GM21390 (cell line): ENCODE results near the gene UTS2B.

Experiments used
- ATAC-seq: cut with Tn5 transposase; IDR thresholded peaks from one replicate; pipeline ENCODE4 v1.9.1; 2021; ENCODE audit not compliant: unreplicated experiment

The UTS2B gene

DNA sequence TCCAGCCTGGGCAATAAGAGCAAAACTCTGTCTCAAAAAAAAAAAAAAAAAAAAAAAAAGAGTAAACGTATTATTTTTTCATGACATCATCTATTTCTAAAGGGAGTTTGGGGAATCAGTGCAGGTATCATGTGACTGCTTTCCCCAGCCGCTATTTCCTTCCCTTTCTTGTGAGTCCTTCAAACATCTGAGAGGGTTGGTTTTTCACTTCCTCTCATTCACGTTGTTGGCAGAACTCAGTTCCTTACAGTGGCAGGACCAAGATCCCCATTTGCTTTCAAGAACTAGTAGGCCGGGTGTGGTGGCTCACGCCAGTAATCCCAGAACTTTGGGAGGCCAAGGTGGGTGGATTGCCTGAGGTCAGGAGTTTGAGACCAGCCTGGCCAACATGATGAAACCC is 84.3 kb downstream of the UTS2B start:
- ATAC-seq, result peak; percentile 80

DNA sequence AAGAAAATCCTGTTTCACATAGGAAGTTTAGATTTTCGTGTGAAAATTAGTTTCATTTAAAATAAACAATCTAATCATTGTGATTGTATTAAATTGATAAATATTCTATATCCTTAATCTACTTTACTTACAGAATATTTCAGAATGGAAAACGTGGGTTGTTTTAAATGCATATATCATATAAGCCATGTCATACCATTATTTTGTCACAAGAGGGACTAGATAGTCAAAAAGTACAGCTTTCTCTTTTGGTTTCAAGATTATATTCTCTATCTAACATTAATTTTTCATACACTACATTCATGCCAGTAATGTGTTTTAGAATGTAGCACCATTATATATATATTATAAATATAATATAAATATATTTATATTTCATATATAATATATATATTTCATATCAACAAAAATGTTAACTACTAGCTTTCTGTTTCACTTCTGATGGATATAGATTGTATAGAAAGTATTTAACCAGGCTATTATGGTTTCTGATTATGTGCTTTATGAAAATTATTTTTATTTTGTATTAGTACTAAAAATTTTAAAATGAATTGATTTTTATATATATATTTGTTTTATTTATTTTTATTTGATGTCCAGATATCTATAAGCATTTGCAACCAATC is 86.0 kb downstream of the UTS2B start:
- ATAC-seq, result peak; percentile 46

DNA sequence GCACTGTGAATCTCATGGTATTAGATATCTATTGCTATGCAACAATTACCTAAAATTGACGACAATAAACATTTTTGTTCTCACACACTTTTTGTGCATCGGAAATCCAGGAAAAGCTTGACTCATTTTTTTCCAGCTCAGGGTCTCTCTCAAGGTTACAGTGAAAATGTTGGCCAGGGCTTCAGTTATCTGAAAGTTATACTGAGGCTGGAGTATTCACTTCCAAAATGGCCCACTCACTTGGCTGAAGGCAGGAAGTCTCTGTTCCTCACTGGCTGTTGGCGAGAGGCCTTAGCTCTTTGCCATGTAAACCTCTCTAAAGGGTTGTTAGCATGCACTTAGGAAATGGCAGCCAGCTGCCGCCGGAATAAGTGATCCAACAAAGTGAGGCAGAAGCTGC is 89.8 kb downstream of the UTS2B start:
- ATAC-seq, result no peak

DNA sequence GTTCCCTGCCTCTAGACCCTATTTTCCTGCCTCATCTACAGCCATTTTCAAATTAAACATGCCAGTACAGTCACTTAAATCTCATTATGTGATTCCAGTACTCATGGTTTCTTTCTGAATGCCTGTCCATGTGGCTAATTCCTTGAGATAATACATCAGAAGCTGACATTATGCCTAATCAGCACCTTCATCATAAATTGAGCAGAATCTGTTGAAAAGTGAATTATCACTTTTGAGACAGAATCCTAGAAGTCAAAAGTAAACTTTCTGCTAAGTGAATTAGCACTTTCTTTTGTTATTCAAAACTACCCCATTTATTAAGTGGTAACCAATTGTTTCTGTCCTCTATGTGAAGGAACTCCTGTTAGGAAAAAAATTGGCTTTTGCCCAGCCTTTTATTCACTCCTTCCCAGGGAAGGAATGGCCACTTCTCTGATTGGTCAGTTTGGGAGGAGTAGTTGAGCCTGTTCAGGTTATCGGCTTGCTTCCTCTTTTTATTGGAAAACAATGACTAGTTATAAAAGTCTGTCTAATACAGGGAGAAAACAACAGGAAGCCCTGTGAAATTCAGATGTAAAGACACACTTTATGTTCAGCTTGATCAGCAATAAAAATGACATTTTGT is 90.8 kb downstream of the UTS2B start:
- no peak for ATAC-seq

DNA sequence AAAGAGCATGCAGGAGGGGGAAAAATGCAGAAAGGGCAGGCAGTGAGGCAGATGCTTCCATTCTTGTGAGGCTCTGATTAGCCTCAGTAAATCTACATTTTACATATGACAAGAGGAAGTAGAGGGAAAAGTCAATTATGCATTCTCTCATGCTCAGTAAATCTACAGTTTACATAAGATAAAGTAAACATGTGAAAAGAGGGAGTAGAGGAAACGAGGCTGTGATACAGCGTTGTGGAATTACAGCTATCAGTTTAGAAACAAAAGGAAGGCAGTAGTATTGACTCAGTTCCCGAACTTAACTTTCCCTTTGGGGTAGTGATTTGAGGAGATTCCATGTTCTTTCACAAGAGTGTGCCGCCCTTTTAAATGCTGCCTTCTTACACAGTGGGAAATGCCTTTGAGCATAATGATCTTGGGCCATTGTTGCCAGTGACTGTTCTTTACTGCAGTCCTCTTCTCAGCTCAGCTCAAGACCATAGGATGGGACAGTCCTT is 92.0 kb downstream of the UTS2B start:
- ATAC-seq, result no peak

DNA sequence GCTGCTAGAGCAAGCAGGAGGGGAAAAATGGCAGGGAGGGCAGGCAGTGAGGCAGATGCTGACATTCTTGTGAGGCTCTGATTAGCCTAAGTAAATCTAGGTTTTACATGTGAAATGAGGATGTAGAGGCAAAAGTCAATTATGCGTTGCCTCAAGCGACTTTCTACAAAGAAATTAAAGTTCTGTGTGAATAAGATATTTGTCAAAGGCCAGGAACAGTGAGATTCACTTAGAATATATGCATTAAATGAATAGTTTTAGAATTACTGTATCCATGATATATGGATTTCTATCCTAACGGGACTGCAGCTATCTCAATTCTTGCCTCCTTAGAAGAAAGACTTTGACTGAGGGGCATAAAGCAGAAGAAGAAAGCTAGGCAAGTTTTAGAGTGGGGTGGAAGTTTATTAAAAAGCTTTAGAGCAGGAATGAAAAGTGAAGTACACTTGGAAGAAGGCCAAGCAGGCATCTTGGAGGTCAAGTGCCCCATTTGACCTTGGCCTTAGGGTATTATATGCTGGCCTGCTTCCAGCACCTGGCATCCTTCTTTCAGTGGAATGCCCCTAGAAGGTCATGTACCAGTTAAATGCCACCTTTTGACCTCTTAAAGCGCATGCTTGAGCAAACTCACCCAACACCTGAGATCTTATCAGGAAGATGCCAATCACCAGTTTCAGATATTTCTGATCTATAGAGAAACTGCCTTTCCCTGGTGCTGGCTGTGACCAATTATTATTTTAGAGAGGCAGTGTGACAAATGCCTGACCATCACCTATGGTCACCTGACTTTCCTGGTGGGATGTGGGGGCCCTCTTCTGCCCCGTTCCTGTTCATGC is 93.1 kb downstream of the UTS2B start:
- ATAC-seq, result no peak

DNA sequence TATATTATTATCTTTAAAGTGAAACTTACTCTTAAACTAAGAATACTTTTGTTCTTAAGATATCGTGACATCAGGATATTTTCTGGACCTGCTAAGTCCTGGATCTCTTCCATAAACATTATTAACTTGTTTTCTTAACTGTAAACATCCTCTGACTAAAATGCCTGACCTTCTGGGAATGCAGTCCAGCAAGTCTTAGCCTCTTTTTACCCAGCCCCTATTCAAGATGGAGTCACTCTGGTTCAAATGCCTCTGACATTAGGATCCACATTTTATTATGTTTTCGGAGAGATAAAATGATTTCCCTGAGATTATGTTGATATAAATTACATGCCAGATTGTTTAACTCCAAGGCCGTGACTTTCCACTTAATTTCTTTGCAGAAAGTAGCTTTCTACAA is 93.7 kb downstream of the UTS2B start:
- ATAC-seq, result no peak

DNA sequence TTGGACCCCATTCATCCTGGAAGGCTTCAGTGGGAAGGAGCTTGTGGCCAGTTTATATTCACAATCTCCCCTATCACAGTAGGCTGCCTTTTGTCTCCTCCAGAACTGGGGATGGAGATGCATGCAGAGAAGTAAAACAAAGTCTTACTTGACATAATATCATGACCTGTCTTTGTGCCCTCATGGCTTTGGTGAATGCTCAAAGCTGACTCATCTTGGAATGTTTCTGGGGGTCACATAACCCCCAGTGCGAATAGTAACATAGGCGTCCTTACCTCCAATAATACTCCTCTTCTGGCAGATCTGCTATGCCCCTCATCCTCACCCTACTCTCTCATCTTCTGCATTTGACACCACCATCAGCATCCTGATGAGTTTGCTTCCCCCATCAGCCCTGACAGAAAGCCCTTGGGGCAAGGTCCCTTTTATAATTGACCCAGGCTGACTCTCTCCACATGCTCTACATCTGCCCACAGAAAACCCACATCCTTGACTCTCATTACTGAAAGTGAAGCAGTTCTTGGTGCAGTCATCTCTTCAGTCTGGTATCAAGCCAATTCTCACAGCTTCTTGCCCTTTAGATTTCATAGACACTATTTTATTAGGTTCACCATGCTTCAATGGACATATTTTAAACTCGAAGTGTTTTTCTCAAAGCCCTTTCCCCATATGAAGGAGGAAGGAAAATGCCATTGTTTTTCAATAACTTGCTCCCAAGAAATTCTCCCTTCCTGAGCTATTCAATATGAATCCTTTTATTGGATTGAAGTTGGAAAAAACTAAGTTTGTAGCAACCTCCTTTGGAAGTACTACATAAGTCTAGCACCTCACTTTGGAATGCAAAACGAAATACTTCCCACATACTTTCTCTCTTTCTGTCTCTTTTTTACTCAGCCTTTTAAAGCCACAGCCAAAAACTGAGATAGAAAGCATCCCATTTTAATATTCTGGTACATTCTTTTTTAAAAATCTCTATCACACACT is 94.7 kb downstream of the UTS2B start:
- peak; percentile 99 for ATAC-seq

DNA sequence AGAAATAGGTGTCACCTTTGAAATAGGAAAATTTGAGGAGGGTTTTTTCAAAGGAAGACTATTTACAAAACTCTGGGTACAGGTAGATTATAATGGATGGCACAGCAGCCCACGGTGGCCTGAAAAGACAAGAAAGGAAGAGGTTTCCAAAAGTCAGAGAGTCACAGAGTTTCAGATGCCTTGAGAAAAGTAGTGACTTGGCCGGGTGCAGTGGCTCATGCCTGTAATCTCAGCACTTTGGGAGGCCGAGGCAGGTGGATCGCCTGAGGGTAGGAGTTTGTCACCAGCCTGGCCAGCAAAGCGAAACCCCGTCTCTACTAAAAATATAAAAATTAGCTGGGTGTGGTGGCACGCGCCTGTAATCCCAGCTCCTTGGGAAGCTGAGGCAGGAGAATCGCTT is 96.1 kb downstream of the UTS2B start:
- no peak for ATAC-seq

DNA sequence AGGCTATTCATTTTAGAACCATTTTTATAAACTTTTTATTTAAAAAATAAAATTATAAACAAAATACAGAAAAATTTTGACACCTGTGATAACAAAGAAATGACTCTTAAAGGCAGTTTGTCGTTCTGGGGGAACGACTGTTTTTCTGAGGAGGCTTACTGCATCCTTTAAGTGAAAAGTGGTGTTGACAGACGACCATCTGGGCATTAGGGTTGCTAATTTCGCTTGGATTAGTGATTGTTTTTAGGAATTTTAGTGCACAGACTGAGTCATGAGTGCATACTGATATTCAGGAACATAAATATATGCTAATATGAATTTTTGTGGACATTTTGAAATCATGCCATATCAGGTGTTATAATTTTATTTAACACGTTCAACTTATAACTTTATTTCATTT is 102.8 kb downstream of the UTS2B start:
- no peak for ATAC-seq

DNA sequence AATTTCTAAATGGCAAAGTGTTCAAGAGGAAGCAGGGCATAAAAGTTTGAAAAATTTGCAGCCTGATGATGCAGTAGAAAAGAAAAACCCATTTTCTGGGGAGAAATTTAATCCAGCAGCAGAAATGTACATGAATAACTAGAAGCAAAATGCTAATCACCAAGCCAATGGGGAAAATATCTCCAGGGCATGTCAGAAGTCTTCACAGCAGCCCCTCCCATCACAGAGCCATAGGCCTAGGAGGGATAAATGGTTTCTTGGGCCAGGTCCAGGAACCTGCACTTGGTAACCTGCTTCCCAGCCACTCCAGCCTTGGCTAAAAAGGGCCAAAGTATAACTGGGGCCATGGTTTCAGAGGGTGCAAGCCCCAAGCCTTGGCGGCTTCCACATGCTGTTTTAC is 108.7 kb downstream of the UTS2B start:
- ATAC-seq, result no peak

DNA sequence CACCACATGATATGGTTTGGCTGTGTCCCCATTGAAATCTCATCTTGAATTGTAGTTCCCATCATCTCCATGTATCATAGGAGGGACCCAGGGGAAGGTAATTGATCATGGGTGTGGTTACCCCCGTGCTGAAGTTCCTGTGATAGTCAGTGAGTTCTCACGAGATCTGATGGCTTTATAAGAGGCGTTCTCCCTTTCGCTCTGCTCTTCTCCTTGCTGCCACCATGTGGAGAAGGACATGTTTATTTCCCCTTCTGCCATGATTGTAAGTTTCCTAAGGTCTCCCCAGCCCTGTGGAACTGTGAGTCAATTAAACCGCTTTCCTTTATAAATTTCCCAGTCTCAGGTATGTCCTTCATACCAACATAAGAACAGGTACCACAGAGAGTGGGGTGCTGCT is 109.4 kb downstream of the UTS2B start:
- no peak for ATAC-seq

DNA sequence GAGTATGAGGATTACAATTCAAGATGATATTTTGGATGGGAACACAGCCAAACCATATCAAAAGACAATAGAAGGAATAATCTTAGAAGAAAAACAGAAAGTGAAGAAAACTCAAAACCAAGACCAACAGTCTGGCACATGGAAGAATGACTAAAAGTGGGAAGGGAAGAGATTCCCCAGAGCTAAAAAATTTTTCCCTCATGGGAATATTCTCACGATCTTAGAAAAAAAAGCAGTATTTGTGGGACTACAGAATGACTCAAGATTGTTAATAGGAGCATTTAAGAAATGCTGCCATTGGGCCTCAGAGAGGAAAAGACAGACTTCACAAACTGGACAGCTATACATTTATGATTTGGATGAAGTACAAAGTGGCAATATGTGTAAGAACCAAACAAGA is 113.0 kb downstream of the UTS2B start:
- no peak for ATAC-seq
